ENCODE data around the gene SNTB2. TPM values are rescaled to one million over a fixed set of nuclear protein-coding genes. Genes with fewer than 3 reads are reported as not detected.

The SNTB2 gene
- total and polyA plus RNA-seq, 2 of the 4 experiments (the other 2 are of a cell fraction): 23.5 to 47.5 TPM

DNA sequence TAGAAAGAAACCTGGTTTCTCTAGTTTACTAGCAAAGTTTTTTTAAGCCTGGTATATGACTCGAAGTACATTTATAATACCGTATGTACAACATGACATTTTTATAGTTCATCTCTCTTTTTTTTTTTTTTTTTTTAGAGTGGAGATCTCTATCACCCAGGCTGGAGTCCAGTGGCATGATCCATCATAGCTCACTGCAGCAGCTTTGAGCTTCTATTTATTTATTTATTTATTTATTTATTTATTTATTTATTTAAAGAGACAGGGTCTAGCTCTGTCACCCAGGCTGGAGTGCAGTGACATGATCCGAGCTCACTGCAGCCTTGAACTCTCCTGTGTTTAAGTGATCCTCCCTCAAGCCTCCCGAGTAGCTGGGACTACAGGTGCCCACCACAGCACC is 98.3 kb downstream of the SNTB2 start:
- dilution Hi-C loops (cut with HindIII; ENCODE audit: low sequenced_read_pairs, unreplicated experiment) (no loop called here), intact Hi-C loops (cut with micrococcal nuclease) (no loop called here)

More for the DNA sequence above, 98.3 kb downstream of the SNTB2 start:
- Histone ChIP-seq H2AK9ac (replicated peaks; ENCODE audit: low read depth, low read length, poor library complexity) (no peak overlapping the region), H2BK120ac (ENCODE audit: low read depth, low read length) (no peak overlapping the region), H3K36me3 (ENCODE audit: control insufficient read depth, insufficient read depth, low read length) (peaks cover 17% of the 10 kb centered on the region), H2BK15ac (ENCODE audit: low read depth, low read length) (no peak overlapping the region), H4K5ac (ENCODE audit: low read depth, low read length) (no peak overlapping the region), H3K4me3 (ENCODE audit: insufficient read depth, low read depth, low read length) (no peak overlapping the region), H3K4ac (ENCODE audit: low read depth, low read length) (no peak overlapping the region), H2AFZ (replicated peaks; ENCODE audit: low read length, poor library complexity) (no peak overlapping the region), H4K20me1 (ENCODE audit: insufficient read depth, low read length) (peaks cover 3% of the 10 kb centered on the region; the same call in 1 of the 2 replicates), H2BK20ac (ENCODE audit: low read depth, low read length) (no peak overlapping the region), H3K27ac (ENCODE audit: insufficient read depth, low read length) (no peak overlapping the region), H3K18ac (ENCODE audit: low read depth, low read length) (no peak overlapping the region), H3K9me1 (ENCODE audit: insufficient read depth, low read length) (peaks cover 3% of the 10 kb centered on the region; the same call in 1 of the 2 replicates), H3K27me3 (ENCODE audit: control insufficient read depth, insufficient read depth, low read length) (no peaks in the 10 kb centered on the region), H3K9ac (ENCODE audit: low read depth, low read length) (no peak overlapping the region), H2BK5ac (ENCODE audit: low read depth, low read length, poor library complexity, severe bottlenecking) (no peak overlapping the region), H3K4me2 (ENCODE audit: low read depth, low read length) (no peak overlapping the region), H3K4me1 (ENCODE audit: control insufficient read depth, insufficient read depth, low read length) (peaks cover 9% of the 10 kb centered on the region), H3K79me1 (ENCODE audit: low read depth in 1 of 2, low read length in 2 of 2) (peaks cover 23 to 54% of the 10 kb centered on the region in 2 experiments), H4K8ac (ENCODE audit: low read depth in 2 of 2, low read length in 2 of 2) (no peak overlapping the region), H3K9me3 (ENCODE audit: control insufficient read depth, insufficient read depth, low read length) (no peaks in the 10 kb centered on the region), H3K14ac (replicated peaks; ENCODE audit: low read depth, low read length) (no peak overlapping the region), H4K91ac (ENCODE audit: insufficient read depth, low read depth, low read length) (no peak overlapping the region), H3K56ac (ENCODE audit: extremely low read depth, insufficient read depth, low read length) (no peak overlapping the region), H2AK5ac (ENCODE audit: low read depth, low read length) (no peak overlapping the region), H3K23ac (ENCODE audit: low read depth, low read length) (no peak overlapping the region)
- ChIA-PET CTCF (interaction anchor here (0.6 to 1.9 kb wide), 2 partner anchors 56 to 135 kb away, joined by 3 to 6 read pairs; no protein-coding TSS in a partner anchor), POLR2A (ENCODE audit: unreplicated experiment) (interaction anchor here (0.6 kb wide), 2 partner anchors 11 to 155 kb away, joined by 3 read pairs; no protein-coding TSS in a partner anchor)
- no TSS peak for BruUV-seq (replicated peaks)
- no peak for TF ChIP-seq RCOR1 (IDR thresholded peaks at IDR 0.05; ENCODE audit: insufficient replicate concordance, low read length)
- in situ Hi-C loops (cut with MboI; ENCODE audit: low sequenced_read_pairs): loop anchor here (5.0 kb wide), 1 partner anchor 133 kb away; no protein-coding TSS in a partner anchor
- no peak for ATAC-seq (ENCODE audit: low read depth)
- DNase-seq: no peak
- no CpG with 5 or more reads among the region's 4 CpGs for WGBS, 2 experiments (ENCODE audit: extremely low coverage in 2 of 2, insufficient read length in 1 of 2)

Measured in IMR-90 (cell line).